OCI-LY1 (cell line): Measurements from ENCODE around the gene GSK3B.

Source experiments
- H2AFZ ChIP-seq: fragments of 200-600 bp; sonication (generic), shearing (Covaris generic); 2 replicates; pipeline ENCODE4 v1.6.0; 2014; ENCODE audit warnings: antibody characterized with exemption, mild to moderate bottlenecking, low read length
- H3F3A ChIP-seq: fragments of 200-600 bp; sonication (generic), shearing (Covaris generic); 2 replicates; pipeline ENCODE4 v1.6.0; 2014; ENCODE audit warnings: mild to moderate bottlenecking, antibody characterized with exemption, low read length, moderate library complexity; ENCODE audit not compliant: insufficient read depth
- H3K27ac ChIP-seq: fragments of 200-600 bp; sonication (generic); 2 replicates; pipeline ENCODE4 v1.5.1; 2014; ENCODE audit warnings: low read length, mixed run types, mild to moderate bottlenecking, low read depth; ENCODE audit not compliant: poor library complexity, severe bottlenecking
- H3K27me3 ChIP-seq: fragments of 200-600 bp; sonication (generic); 2 replicates; pipeline ENCODE4 v1.6.0; 2014; ENCODE audit warnings: antibody characterized with exemption, mild to moderate bottlenecking, low read length, moderate library complexity; ENCODE audit not compliant: insufficient read depth
- H3K36me3 ChIP-seq: fragments of 200-600 bp; sonication (generic); 2 replicates; pipeline ENCODE4 v1.6.1; 2014; ENCODE audit warnings: mild to moderate bottlenecking, antibody characterized with exemption, low read length, moderate library complexity, mixed read lengths; ENCODE audit not compliant: insufficient read depth
- H3K4me1 ChIP-seq: fragments of 200-600 bp; sonication (generic); 2 replicates; pipeline ENCODE4 v1.5.1; 2014; ENCODE audit warnings: mild to moderate bottlenecking, low read length, moderate library complexity; ENCODE audit not compliant: insufficient read depth, severe bottlenecking
- H3K4me2 ChIP-seq: fragments of 200-600 bp; sonication (generic), shearing (Covaris generic); 2 replicates; pipeline ENCODE4 v1.6.1; 2014; ENCODE audit warnings: low read length
- H3K4me3 ChIP-seq: fragments of 200-600 bp; sonication (generic); 2 replicates; pipeline ENCODE4 v1.5.1; 2014; ENCODE audit warnings: low read length, low read depth, mild to moderate bottlenecking, mixed read lengths; ENCODE audit not compliant: poor library complexity, severe bottlenecking
- H3K79me2 ChIP-seq: fragments of 200-600 bp; shearing (Covaris generic); 2 replicates; pipeline ENCODE4 v1.6.1; 2016; ENCODE audit warnings: mixed run types, low read length, mixed read lengths; ENCODE audit not compliant: insufficient read depth
- H3K9ac ChIP-seq: fragments of 200-600 bp; sonication (generic), shearing (Covaris generic); 2 replicates; pipeline ENCODE4 v1.6.1; 2014; ENCODE audit warnings: mild to moderate bottlenecking, low read length, mixed read lengths
- H3K9me2 ChIP-seq: fragments of 200-600 bp; sonication (generic), shearing (Covaris generic); 2 replicates; pipeline ENCODE4 v1.6.1; 2014; ENCODE audit warnings: low read depth, mild to moderate bottlenecking, low read length, mixed read lengths
- H3K9me3 ChIP-seq: fragments of 200-600 bp; shearing (Covaris generic); 2 replicates; pipeline ENCODE4 v1.6.1; 2014; ENCODE audit warnings: low read length, mixed read lengths
- H4K20me1 ChIP-seq: fragments of 200-600 bp; sonication (generic), shearing (Covaris generic); 2 replicates; pipeline ENCODE4 v1.6.0; 2016; ENCODE audit warnings: mild to moderate bottlenecking, low read length; ENCODE audit not compliant: insufficient read depth
- CTCF ChIP-seq: fragments of 200-600 bp; sonication (generic), shearing (Covaris generic); IDR thresholded peaks from 2 replicates; pipeline ENCODE4 v1.5.1; 2017; ENCODE audit warnings: mild to moderate bottlenecking, antibody characterized with exemption, low read length, moderate library complexity, mixed read lengths
- EZH2 ChIP-seq: fragments of 200-600 bp; sonication (generic), shearing (Covaris generic); IDR thresholded peaks from 2 replicates; pipeline ENCODE4 v1.8.0; 2017; ENCODE audit warnings: borderline replicate concordance, mixed run types, mild to moderate bottlenecking, antibody characterized with exemption, low read length, moderate library complexity, mixed read lengths

The GSK3B gene

GRCh38 chr3:119796785-119797184, 297.5 kb downstream of the GSK3B start:
- Histone ChIP-seq H3K4me2 (no peak overlapping the region), H2AFZ (no peak overlapping the region), H3K9ac (no peak overlapping the region), H3K36me3 (no peaks in the 10 kb centered on the region), H3K4me1 (no peaks in the 10 kb centered on the region), H4K20me1 (no peaks in the 10 kb centered on the region), H3K9me3 (no peaks in the 10 kb centered on the region), H3K27ac (no peak overlapping the region), H3K27me3 (no peaks in the 10 kb centered on the region), H3K4me3 (no peak overlapping the region), H3F3A (no peaks in the 10 kb centered on the region), H3K79me2 (no peaks in the 10 kb centered on the region), H3K9me2 (no peaks in the 10 kb centered on the region)
- TF ChIP-seq CTCF (no peak), EZH2 (no peak)

DNA sequence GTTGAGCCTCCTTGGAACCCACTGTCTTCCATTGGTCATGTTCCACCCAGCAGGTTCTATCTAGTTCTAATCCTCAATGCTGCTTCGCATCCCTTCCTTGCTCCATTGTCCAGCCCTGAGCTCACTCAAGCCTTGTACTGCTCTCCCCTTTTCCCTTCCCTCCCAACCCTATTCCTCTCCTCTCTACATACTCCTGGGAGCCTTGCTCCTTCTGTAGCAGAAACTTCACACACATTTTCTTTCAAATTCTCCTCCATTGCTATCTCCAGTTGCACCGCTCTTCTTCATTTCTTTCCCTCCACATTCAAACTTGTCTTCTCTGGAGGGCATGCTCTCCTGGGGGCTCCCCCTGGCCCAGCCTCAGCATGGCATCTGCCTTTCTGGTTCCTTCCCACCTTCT, 297.9 kb downstream of the GSK3B start:
- H3K4me3 ChIP-seq, result no peak overlapping the region
- H3K9ac ChIP-seq, result no peak overlapping the region
- no peak overlapping the region for H2AFZ ChIP-seq

GRCh38 chr3:119795849-119796248, 298.4 kb downstream of the GSK3B start:
- Histone ChIP-seq H3K9ac (no peak overlapping the region), H3K79me2 (no peaks in the 10 kb centered on the region), H3K27me3 (no peaks in the 10 kb centered on the region), H3K27ac (no peak overlapping the region), H3K4me2 (no peak overlapping the region), H3K36me3 (no peaks in the 10 kb centered on the region), H3F3A (no peaks in the 10 kb centered on the region), H2AFZ (no peak overlapping the region), H4K20me1 (no peaks in the 10 kb centered on the region), H3K4me3 (no peak overlapping the region), H3K9me2 (no peaks in the 10 kb centered on the region), H3K4me1 (no peaks in the 10 kb centered on the region), H3K9me3 (no peaks in the 10 kb centered on the region)
- TF ChIP-seq EZH2 (no peak), CTCF (no peak)

More for the DNA sequence above, 297.9 kb downstream of the GSK3B start:
- H3K79me2 ChIP-seq, result no peaks in the 10 kb centered on the region
- no peaks in the 10 kb centered on the region for H3K36me3 ChIP-seq
- H3F3A ChIP-seq, result no peaks in the 10 kb centered on the region
- H3K4me1 ChIP-seq, result no peaks in the 10 kb centered on the region
- no peaks in the 10 kb centered on the region for H3K9me3 ChIP-seq
- H3K9me2 ChIP-seq, result no peaks in the 10 kb centered on the region
- H3K27me3 ChIP-seq, result no peaks in the 10 kb centered on the region
- H3K27ac ChIP-seq, result no peak overlapping the region
- H3K4me2 ChIP-seq, result no peak overlapping the region
- H4K20me1 ChIP-seq, result no peaks in the 10 kb centered on the region
- TF ChIP-seq EZH2 (no peak), CTCF (no peak)
